ENCODE measurements around the gene SPN.
A peak's percentile ranks its signal among the peaks of the same experiment; 100 is the strongest.
"Not testable (repeated sequence)": the region's sequence is repeated elsewhere in the genome, so short reads cannot be mapped to it uniquely, and the experiment has no call there.

The SPN gene

GRCh38 chr16:29708917-29709600, 46.0 kb downstream of the SPN start:
- DNase-seq: no peak

DNA sequence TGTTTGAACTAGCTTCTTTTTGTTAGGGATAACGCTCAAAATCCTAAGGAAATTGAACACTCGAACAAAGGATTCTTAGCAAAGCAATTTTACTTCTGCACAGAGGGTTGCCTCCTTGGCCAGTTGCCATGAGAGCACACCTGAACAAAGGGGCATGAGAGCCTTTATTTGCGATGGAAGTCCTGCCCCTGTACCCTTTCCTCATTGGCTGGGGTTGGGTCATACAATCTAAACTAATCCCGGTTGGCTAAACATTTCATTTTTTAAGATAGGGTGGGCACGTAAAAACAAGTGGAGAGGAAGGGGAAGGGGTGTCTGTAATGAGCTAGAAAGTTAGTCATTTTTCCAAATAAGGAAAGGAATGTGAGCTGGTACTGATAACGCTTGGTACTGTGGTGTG, 46.6 kb downstream of the SPN start:
- not testable (repeated sequence) for DNase-seq

DNA sequence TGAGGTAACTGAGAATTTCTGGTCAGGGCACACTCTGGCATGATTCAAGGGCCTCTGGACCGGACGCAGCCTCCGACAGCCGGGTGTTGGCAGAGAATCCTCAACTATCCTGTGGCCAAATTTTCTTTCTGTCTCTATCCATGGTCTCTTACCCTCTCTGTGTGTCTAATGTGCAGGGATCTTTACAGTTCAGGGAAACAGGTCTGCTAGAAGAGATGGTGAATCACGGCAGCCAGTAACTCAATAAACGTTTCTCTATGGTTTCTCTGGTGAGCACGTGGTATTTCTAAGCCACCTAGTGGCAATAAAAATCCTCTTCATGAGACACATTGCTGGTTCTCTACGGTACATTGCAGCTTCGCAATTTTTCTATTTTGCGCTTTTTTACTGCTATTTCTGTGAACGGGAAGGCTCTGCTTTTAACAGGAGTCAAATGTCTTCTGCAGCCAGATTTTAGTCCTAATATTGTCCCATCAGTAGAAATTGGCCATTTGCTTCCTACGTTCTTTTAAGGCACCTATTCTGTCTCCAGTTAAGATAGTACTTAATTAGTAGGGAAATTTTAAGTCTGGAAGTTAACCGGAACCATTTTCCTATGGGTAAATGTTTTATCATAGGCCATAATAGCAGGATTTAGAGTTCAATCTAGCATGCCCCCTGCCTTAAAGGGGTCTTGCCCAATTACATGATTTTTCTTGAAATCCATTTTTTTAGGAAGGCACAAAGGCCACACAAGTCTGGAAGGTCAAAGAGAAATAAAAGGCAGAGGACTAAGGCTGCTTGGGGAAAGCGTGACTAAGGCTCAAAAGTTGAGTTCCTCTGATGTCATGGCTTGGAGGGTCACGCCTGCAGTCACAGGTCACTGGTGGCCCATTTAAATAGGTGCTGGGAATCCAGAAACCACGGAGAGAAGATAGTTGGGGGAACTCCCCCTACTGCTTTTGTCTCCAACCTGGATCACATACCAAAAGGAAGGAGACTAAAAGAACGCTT, 47.5 kb downstream of the SPN start:
- DNase-seq: peak; percentile 48

DNA sequence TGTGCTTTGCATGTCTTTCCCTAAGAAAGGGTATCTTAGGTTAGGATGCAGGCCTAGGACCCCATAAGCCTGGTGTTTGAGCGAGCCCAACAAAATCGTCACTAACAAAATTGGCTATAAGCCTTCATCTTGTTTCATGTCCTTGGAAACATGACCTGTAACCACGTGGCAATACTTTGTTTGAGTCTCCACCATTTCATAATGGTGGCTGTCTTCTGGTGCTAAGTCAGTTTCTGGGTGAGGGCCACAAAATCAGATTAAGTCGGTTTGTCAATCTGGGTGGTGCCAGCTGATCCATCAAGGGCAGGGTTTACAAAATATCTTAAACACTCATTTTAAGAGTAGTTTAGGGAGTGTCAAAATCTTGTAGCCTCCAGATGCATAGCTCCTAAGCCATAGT, 49.8 kb downstream of the SPN start:
- peak; percentile 95 for DNase-seq

DNA sequence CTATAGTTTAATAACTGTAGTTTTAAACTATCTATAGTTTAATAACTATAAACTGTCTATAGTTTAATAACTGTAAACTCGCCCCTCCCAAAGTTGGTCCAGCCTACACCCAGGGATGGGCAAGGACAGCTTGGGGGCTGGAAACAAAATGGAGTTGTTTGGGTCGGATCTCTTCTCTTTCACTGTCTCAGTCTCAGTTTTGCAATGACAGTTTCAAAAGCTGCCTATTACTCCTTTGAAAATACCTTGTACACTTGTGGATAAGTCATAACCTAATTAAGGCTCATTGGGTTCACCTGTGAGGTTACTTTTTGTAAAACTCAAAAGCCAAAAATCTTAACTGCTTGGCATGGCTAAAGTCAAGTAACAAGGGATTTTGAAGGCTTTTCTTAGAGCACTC, 51.3 kb downstream of the SPN start:
- no peak for DNase-seq

DNA sequence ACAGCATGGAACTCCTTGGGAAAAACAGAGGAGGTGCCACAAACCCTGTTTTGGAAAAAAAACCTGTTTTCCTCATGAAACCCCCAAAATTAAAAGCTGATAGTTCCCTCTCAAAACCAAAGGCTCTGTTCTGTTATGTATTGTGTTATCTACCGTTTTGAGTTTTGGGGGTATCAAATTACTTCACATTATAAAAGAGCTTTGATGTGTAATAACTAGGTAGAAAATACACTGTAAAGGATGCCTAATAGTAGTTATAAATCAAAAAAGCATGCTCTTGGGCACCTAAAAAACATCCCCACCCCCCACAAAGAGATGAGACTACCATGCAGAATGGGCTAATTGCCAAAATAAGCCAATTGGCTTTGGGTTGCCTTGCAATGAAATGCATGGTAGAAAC, 51.9 kb downstream of the SPN start:
- peak; percentile 21 for DNase-seq

DNA sequence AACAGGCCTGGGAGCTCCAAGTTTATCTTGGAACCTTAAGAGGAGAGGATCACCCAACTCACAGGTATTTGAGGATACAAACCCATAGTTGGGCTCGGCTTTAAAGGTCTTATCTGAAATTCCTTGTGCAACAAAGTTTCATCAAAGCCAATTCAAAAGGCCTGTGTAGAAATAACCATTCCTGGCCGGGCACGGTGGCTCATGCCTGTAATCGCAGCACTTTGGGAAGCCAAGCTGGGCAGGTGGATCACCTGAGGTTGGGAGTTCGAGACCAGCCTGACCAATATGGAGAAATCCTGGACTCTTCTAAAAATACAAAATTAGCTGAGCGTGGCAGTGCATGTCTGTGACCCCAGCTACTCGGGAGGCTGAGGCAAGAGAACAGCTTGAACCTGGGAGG, 54.1 kb downstream of the SPN start:
- no peak for DNase-seq

- DNase-seq: no peak
Observed at GRCh38 chr16:29719063-29719462, 56.0 kb downstream of the SPN start.

Measured in NCI-H82 (cell line).